GM21360 (cell line): ENCODE data around the gene SUSD4.

Experiments used
- ATAC-seq: cut with Tn5 transposase; IDR thresholded peaks from one replicate; pipeline ENCODE4 v1.9.1; 2021; ENCODE audit warnings: mild to moderate bottlenecking, moderate library complexity; ENCODE audit not compliant: unreplicated experiment

The SUSD4 gene

GRCh38 chr1:223363057-223363855 lies 720 bp downstream of the SUSD4 start:
- no peak for ATAC-seq

- no peak for ATAC-seq
Observed at GRCh38 chr1:223358826-223359225, 5.2 kb downstream of the SUSD4 start.

GRCh38 chr1:223355699-223356098 lies 8.3 kb downstream of the SUSD4 start:
- ATAC-seq: no peak

- no peak for ATAC-seq
Observed at GRCh38 chr1:223353939-223354338, 10.0 kb downstream of the SUSD4 start.

GRCh38 chr1:223352944-223353343 lies 11.0 kb downstream of the SUSD4 start:
- ATAC-seq: no peak

- no peak for ATAC-seq
Observed at GRCh38 chr1:223350361-223350908, 13.5 kb downstream of the SUSD4 start.

- no peak for ATAC-seq
Observed at GRCh38 chr1:223349241-223349640, 14.7 kb downstream of the SUSD4 start.

GRCh38 chr1:223348439-223348838 lies 15.5 kb downstream of the SUSD4 start:
- no peak for ATAC-seq

- ATAC-seq: no peak
Observed at GRCh38 chr1:223347583-223347982, 16.4 kb downstream of the SUSD4 start.

- ATAC-seq: no peak
Observed at GRCh38 chr1:223346311-223346710, 17.7 kb downstream of the SUSD4 start.

- no peak for ATAC-seq
Observed at GRCh38 chr1:223345720-223346119, 18.3 kb downstream of the SUSD4 start.

GRCh38 chr1:223344491-223344890 lies 19.5 kb downstream of the SUSD4 start:
- ATAC-seq: no peak

GRCh38 chr1:223343692-223344091 lies 20.3 kb downstream of the SUSD4 start:
- ATAC-seq: no peak

GRCh38 chr1:223341121-223341520 lies 22.9 kb downstream of the SUSD4 start:
- no peak for ATAC-seq

- ATAC-seq: no peak
Observed at GRCh38 chr1:223340637-223341036, 23.3 kb downstream of the SUSD4 start.

- no peak for ATAC-seq
Observed at GRCh38 chr1:223339861-223340260, 24.1 kb downstream of the SUSD4 start.

- no peak for ATAC-seq
Observed at GRCh38 chr1:223338811-223339746, 24.9 kb downstream of the SUSD4 start.

- ATAC-seq: no peak
Observed at GRCh38 chr1:223337174-223337869, 26.7 kb downstream of the SUSD4 start.

- no peak for ATAC-seq
Observed at GRCh38 chr1:223334156-223334555, 29.8 kb downstream of the SUSD4 start.

GRCh38 chr1:223332997-223333396 lies 31.0 kb downstream of the SUSD4 start:
- no peak for ATAC-seq

GRCh38 chr1:223331929-223332328 lies 32.0 kb downstream of the SUSD4 start:
- no peak for ATAC-seq
